ENCODE measurements around the gene SCN8A. TPM values are rescaled to one million over a fixed set of nuclear protein-coding genes. Genes with fewer than 3 reads are reported as not detected.
"Not testable (repeated sequence)": the region's sequence is repeated elsewhere in the genome, so short reads cannot be mapped to it uniquely, and the experiment has no call there.

Gene SCN8A
- total RNA-seq, 8 experiments from 2014 or later = 4.5 to 35.3 (median 14.4) TPM

DNA sequence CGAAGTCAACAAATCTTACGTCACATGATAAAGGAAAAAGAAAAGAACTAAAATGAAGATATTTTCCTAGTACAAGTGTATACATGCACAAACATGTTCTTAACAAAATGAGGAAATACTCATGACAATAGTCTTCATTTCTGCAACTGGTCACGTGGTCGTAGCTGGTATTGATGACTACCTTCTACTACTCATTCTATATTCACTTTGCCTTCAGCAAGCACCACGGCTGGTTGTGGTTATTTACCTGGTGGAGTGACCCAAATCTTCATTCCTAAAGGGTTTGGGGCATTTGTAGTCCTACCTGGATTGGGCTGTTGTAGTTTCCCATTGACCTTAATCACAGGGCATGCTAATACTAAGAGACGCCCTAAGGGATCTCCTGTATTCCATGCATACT, 206.3 kb downstream of the SCN8A start:
- H3K27ac ChIP-seq = no peak overlapping the region
- H3K4me3 ChIP-seq = no peak overlapping the region
- in situ Hi-C loops (cut with MboI; ENCODE audit: low pct_unique_long_range_greater_than_20kb in 2 of 9, low sequenced_read_pairs in 9 of 9, unreplicated experiment in 9 of 9) = no loop called here
- ATAC-seq (replicated peaks in 6 of 8) = no peak
- 78 to 100% (median 97%) methylated on average over 1 to 6 of the region's 6 CpGs; no CpG with 5 or more reads in 1 of the 10 experiments for WGBS, 10 experiments
- no peaks in the 10 kb centered on the region for H3K4me1 ChIP-seq (replicated peaks in 1 of 2)

DNA sequence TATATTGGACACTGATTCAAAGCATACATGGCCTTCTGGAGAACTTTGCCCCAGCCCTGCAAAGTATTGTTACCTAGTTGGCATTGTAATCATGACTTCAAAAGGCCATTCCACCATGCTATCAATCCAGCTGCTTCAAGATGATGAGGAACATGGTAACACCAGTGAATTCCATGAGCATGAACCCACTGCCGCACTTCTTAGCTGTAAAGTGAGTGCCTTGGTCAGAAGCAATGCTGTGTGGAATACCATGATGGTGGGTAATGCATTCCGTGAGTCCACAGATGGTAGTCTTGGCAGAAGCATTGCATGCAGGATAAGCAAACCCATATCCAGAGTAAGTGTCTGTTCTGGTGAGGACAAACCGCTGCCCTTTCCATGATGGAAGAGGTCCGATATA, 207.0 kb downstream of the SCN8A start:
- ATAC-seq (replicated peaks in 6 of 8); H3K27ac ChIP-seq; H3K4me3 ChIP-seq; H3K4me1 ChIP-seq (replicated peaks in 1 of 2); in situ Hi-C loops (cut with MboI; ENCODE audit: low pct_unique_long_range_greater_than_20kb in 2 of 9, low sequenced_read_pairs in 9 of 9, unreplicated experiment in 9 of 9): not testable (repeated sequence)
- WGBS, 10 experiments = 88 to 100% (median 100%) methylated on average over 1 to 3 of the region's 4 CpGs; no CpG with 5 or more reads in 3 of the 10 experiments

DNA sequence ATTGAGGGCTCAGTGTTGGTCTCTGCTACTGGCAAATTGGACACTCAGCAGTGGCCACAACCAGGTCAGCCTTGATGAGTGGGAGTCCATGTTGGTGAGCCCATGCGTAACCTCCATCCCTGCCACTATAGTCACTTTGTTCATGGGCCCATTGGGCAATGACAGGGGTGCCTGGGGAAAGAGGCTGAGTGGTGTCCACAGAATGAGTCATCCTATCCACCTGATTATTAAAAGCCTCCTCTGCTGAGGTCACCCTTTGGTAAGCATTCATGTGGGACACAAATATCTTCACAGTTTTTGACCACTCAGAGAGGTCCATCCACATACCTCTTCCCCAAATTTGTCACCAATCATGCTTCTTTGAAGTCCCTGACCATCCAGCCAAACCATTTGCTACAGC, 207.5 kb downstream of the SCN8A start:
- in situ Hi-C loops (cut with MboI; ENCODE audit: low pct_unique_long_range_greater_than_20kb in 2 of 9, low sequenced_read_pairs in 9 of 9, unreplicated experiment in 9 of 9) = no loop called here
- ATAC-seq (replicated peaks in 6 of 8) = no peak
- 80 to 100% methylated on average over 1 of the region's 1 CpG; no CpG with 5 or more reads in 8 of the 10 experiments for WGBS, 10 experiments
- Histone ChIP-seq H3K4me1 (replicated peaks in 1 of 2) (no peaks in the 10 kb centered on the region), H3K4me3 (no peak overlapping the region), H3K27ac (no peak overlapping the region)

DNA sequence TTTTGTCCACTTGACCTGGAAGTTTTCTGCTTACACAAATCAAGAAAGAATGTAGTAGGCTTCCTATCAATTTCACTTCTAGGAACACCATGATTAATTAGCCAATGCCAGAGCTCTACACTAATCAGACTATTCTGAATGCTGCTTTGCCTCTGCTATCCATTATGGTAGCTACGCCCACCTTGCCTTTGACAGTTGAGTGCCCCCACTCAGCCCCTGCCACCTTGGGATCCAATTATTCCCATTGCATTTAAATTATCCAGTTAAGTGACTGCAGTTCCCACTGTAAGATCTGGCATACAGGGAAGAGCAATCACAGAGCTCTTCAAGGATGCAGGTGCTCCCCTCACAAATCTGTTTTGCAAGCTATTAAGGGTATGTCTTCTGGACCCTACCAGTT, 210.0 kb downstream of the SCN8A start:
- 86 to 100% (median 100%) methylated on average over 1 of the region's 1 CpG; no CpG with 5 or more reads in 3 of the 10 experiments for WGBS, 10 experiments
- Histone ChIP-seq H3K4me3 (no peak overlapping the region), H3K27ac (no peak overlapping the region), H3K4me1 (replicated peaks in 1 of 2) (no peaks in the 10 kb centered on the region)
- in situ Hi-C loops (cut with MboI; ENCODE audit: low pct_unique_long_range_greater_than_20kb in 2 of 9, low sequenced_read_pairs in 9 of 9, unreplicated experiment in 9 of 9) = loop anchor here in 2 of 9 experiments (25.0 kb wide), 2 partner anchors 264 to 389 kb away; partner anchors contain the start of gene SLC4A8 (in 1 of the 2)
- no peak for ATAC-seq (replicated peaks in 6 of 8)

DNA sequence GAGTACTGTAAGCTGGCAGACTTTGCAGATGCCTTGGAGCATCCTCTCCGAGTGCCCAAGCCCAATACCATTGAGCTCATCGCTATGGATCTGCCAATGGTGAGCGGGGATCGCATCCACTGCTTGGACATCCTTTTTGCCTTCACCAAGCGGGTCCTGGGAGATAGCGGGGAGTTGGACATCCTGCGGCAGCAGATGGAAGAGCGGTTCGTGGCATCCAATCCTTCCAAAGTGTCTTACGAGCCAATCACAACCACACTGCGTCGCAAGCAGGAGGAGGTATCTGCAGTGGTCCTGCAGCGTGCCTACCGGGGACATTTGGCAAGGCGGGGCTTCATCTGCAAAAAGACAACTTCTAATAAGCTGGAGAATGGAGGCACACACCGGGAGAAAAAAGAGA, 215.9 kb downstream of the SCN8A start:
- in situ Hi-C loops (cut with MboI; ENCODE audit: low pct_unique_long_range_greater_than_20kb in 2 of 9, low sequenced_read_pairs in 9 of 9, unreplicated experiment in 9 of 9) = loop anchor here in 2 of 9 experiments (25.0 kb wide), 2 partner anchors 270 to 395 kb away; partner anchors contain the start of gene SLC4A8 (in 1 of the 2)
- no peaks in the 10 kb centered on the region for H3K4me1 ChIP-seq (replicated peaks in 1 of 2)
- no peak for ATAC-seq (replicated peaks in 6 of 8)
- H3K4me3 ChIP-seq = no peak overlapping the region
- 40 to 100% (median 98%) methylated on average over 1 to 8 of the region's 16 CpGs; no CpG with 5 or more reads in 3 of the 10 experiments for WGBS, 10 experiments
- no peak overlapping the region for H3K27ac ChIP-seq

DNA sequence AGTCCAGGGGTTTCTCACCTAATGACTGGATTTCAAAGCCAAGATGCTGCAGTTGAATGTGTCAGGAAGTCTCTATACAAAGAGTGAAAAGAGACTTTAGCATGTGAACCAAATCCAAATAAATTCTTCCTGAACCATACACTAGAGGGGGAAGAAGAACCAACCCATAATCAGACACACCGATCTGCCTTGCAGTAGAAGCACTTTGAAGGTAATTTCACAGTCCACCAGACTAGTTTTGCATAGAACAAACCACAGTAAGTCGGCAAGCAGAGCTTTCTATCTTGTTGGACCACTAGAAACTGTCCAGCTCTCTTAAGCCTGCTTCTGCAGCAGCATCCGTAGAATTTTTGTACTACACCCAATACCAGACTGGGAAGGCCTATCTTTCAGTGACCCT, 218.2 kb downstream of the SCN8A start:
- ATAC-seq (replicated peaks in 6 of 8) = no peak
- no peak overlapping the region for H3K4me3 ChIP-seq
- no peaks in the 10 kb centered on the region for H3K4me1 ChIP-seq (replicated peaks in 1 of 2)
- in situ Hi-C loops (cut with MboI; ENCODE audit: low pct_unique_long_range_greater_than_20kb in 2 of 9, low sequenced_read_pairs in 9 of 9, unreplicated experiment in 9 of 9) = loop anchor here in 2 of 9 experiments (25.0 kb wide), 2 partner anchors 272 to 397 kb away; partner anchors contain the start of gene SLC4A8 (in 1 of the 2)
- 60 to 90% (median 78%) methylated on average over 1 to 3 of the region's 3 CpGs; no CpG with 5 or more reads in 1 of the 10 experiments for WGBS, 10 experiments
- no peak overlapping the region for H3K27ac ChIP-seq

DNA sequence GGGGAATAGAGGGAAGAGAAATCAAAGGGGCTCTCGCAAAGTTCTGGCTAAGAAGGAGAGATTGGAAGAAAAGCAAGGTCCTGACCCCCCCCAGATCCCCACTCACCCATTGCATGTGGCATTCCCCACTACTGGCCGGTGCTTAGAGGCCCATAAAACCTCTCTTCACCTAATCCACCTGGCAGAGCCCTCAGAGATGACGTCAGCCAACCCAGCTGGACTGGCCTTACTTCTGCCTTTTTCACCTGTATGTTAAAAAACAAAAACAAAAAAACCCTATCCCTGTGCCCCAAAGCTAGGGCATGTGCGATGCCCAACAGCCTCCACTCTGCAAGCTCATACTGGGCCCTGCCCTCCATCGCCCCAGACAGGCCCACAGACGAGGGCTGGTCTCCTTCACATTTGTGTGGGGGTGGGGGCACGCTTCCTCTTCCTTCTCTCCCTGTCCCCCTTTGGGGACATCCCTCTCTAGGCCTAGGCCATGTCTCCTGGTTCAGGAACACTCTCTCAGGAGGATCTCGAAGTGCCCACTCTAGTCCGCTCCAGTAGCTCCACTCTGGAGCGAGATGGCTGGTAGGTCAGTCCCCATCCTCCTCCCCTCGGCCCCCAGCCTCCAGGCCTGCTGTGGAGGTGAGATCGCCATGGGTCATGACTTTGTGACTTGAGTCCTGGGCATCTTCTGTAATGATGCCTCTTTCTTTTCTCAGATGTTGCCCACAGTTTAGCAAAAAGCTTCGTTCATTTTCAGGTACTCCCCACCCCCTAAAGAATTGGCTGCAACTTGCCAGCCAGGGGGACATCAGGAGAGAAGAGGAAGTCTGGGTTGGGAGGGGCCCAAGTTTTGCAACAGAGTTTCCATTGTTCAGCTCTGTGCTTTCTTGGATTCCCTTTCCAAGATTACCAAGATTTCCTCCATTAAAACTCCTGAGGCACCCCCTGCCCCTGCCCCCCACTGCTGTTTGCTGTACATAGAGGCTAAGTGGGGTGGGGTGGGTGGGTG, 220.5 kb downstream of the SCN8A start:
- Histone ChIP-seq H3K27ac (no peak overlapping the region), H3K4me3 (no peak overlapping the region), H3K4me1 (replicated peaks in 1 of 2) (no peaks in the 10 kb centered on the region)
- WGBS, 10 experiments = 57 to 100% (median 87%) methylated on average over 1 to 4 of the region's 13 CpGs; no CpG with 5 or more reads in 3 of the 10 experiments
- in situ Hi-C loops (cut with MboI; ENCODE audit: low pct_unique_long_range_greater_than_20kb in 2 of 9, low sequenced_read_pairs in 9 of 9, unreplicated experiment in 9 of 9) = loop anchor here in 2 of 9 experiments (25.0 kb wide), 2 partner anchors 274 to 399 kb away; partner anchors contain the start of gene SLC4A8 (in 1 of the 2)
- no peak for ATAC-seq (replicated peaks in 6 of 8)

DNA sequence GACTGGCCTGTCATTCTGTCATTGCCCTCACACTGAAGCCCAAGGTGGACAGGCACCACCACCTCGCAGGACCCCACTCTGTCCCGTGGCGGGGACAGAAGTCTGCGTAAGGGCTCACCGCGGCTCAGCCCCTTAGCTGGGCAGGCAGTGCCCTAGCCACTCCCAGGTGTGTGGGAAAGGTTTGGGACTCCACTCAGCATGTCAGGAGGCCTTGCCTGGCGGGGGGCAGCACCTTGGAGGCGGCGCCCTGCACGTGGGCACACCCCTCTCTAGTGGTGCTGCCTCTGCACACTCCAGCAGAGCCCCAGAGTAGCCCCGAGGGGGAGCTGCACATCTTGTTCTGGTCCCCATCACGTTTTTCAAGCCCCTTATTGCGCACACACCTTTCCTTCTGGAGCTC, 221.8 kb downstream of the SCN8A start:
- 68 to 100% (median 92%) methylated on average over 3 to 6 of the region's 13 CpGs; no CpG with 5 or more reads in 7 of the 10 experiments for WGBS, 10 experiments
- in situ Hi-C loops (cut with MboI; ENCODE audit: low pct_unique_long_range_greater_than_20kb in 2 of 9, low sequenced_read_pairs in 9 of 9, unreplicated experiment in 9 of 9) = loop anchor here in 2 of 9 experiments (25.0 kb wide), 2 partner anchors 276 to 401 kb away; partner anchors contain the start of gene SLC4A8 (in 1 of the 2)

DNA sequence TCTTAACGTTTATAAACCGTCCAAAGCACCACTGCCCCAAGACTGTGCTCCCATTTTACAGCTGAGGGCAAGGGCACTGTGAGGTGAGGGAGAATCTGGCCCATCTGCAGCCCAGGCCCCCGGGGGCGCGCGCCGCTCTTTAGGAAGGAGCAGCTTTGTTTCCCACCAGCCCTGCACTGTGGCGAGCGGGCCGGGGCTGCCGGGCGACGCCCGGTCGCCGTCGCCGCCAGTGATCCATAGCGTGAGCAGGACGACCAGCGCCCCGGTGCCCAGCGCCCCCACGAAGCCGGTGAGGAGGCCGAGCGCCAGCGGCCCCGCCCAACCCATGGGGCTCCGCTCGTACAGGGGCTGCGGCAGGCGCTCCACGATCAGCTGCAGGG, 222.9 kb downstream of the SCN8A start:
- no peak overlapping the region for H3K27ac ChIP-seq
- WGBS, 10 experiments = 0 to 60% (median 25%) methylated on average over 1 to 4 of the region's 34 CpGs; no CpG with 5 or more reads in 6 of the 10 experiments
- H3K4me1 ChIP-seq (replicated peaks in 1 of 2) = no peaks in the 10 kb centered on the region
- in situ Hi-C loops (cut with MboI; ENCODE audit: low pct_unique_long_range_greater_than_20kb in 2 of 9, low sequenced_read_pairs in 9 of 9, unreplicated experiment in 9 of 9) = loop anchor here in 2 of 9 experiments (25.0 kb wide), 2 partner anchors 277 to 402 kb away; partner anchors contain the start of gene SLC4A8 (in 1 of the 2)
- H3K4me3 ChIP-seq = peak overlapping the region; percentile 30 to 43 (median 33)
- peak in 2 of 8 experiments; percentile 66 to 70 for ATAC-seq (replicated peaks in 6 of 8)

More for the DNA sequence above, 221.8 kb downstream of the SCN8A start:
- Histone ChIP-seq H3K4me3 (no peak overlapping the region), H3K27ac (no peak overlapping the region), H3K4me1 (replicated peaks in 1 of 2) (no peaks in the 10 kb centered on the region)
- ATAC-seq (replicated peaks in 6 of 8) = no peak

DNA sequence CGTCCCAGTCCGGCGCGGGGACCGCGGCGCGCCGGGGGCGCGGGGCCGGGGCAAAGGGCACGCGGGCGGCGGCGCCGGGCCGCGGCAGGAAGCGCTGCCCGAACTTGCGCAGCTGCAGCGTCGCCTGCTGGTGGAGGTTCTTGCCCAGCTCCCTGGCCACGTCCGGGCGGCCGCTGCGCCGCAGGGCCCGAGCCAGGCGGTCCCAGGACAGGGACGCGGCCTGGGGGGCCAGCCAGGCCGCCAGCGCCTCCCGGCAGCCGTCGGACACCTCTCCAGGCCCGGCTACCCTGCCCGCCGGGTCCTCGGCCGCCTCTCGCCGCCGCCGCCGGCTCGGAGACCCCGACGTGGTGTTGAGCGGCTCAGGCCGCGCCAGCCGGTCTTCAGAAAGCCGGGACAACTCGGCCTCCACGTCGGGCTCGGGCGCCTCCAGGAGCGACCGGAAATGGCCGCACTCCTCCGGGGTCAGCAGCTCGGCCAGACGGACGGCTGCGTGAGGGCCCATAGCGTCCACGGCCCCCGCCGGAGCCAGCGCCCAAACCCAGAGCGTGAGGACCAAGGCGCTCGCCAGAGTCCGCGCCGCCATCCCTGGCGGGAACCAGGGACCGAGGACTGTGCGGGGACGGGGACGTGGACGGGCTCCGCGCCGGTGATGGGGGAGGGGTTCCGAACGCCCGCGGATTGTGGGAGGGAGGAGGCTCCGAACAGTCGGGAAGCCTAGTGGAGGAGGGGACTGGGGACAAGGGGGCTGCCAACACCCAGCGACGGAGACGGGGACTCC, 223.5 kb downstream of the SCN8A start:
- Histone ChIP-seq H3K4me3 (peak overlapping the region; percentile 30 to 43 (median 33)), H3K4me1 (replicated peaks in 1 of 2) (peaks cover 0 to under 1% of the 10 kb centered on the region in 2 donors), H3K27ac (no peak overlapping the region)
- in situ Hi-C loops (cut with MboI; ENCODE audit: low pct_unique_long_range_greater_than_20kb in 2 of 9, low sequenced_read_pairs in 9 of 9, unreplicated experiment in 9 of 9) = loop anchor here in 2 of 9 experiments (25.0 kb wide), 2 partner anchors 277 to 402 kb away; partner anchors contain the start of gene SLC4A8 (in 1 of the 2)
- peak; percentile 83 to 96 (median 87) for ATAC-seq (replicated peaks in 6 of 8)
- WGBS, 10 experiments = 0% methylated on average over 3 of the region's 100 CpGs; no CpG with 5 or more reads in 9 of the 10 experiments

DNA sequence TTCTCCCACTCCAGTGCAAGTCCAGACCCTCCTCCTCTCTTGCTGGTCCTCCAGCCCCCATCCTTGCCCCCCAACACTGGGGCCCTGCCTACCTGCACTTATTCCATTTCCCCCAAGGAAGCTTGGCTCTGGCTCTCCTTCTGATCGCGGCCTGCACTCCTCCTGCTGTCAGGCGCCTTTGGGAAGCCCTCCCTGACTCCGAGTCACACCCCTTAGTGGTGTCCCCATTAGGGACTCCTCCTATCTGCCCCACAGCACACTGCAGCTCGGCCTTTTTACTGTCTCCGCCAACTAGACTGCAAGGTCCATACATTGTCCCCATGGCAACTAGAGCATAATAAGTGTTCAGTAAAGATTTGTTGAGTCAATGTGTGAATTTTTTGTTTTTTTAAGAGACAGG, 224.5 kb downstream of the SCN8A start:
- 42 to 97% (median 84%) methylated on average over 2 to 5 of the region's 6 CpGs; no CpG with 5 or more reads in 6 of the 10 experiments for WGBS, 10 experiments
- no peak overlapping the region for H3K27ac ChIP-seq

More for the DNA sequence above, 224.5 kb downstream of the SCN8A start:
- in situ Hi-C loops (cut with MboI; ENCODE audit: low pct_unique_long_range_greater_than_20kb in 2 of 9, low sequenced_read_pairs in 9 of 9, unreplicated experiment in 9 of 9) = loop anchor here in 2 of 9 experiments (25.0 kb wide), 2 partner anchors 278 to 403 kb away; partner anchors contain the start of gene SLC4A8 (in 1 of the 2)
- H3K4me3 ChIP-seq = no peak overlapping the region
- no peak for ATAC-seq (replicated peaks in 6 of 8)
- H3K4me1 ChIP-seq (replicated peaks in 1 of 2) = peaks cover 0 to 2% of the 10 kb centered on the region in 2 donors
